Spleen (tissue), 11 donors: ENCODE results near the gene PPP2R5C. TPM values are rescaled to one million over a fixed set of nuclear protein-coding genes. Genes with fewer than 3 reads are reported as not detected.

ENCODE experiments used
- DNase-seq: peaks from one replicate; pipeline ENCODE4 v3.0.0-alpha.2; 2020
- H3K27ac ChIP-seq, 8 donors: fragments of 200-600 bp; sonication (generic) in 7 of 8; 1 replicate in 4 of 8; 2 replicates in 4 of 8; pipeline versions ENCODE4 v1.5.0 to v1.8.0; 2016 to 2021; ENCODE audit warnings: inconsistent platforms in 4 of 8, mild to moderate bottlenecking in 4 of 8, moderate library complexity in 1 of 8
- H3K27me3 ChIP-seq, 7 donors: fragments of 200-600 bp; sonication (generic) in 6 of 7; replicated peaks in 1 of 7; 1 replicate in 4 of 7; 2 replicates in 3 of 7; pipeline versions ENCODE4 v1.5.0 to v1.8.0; 2016 to 2021; ENCODE audit warnings: inconsistent platforms in 3 of 7, mild to moderate bottlenecking in 1 of 7
- H3K36me3 ChIP-seq, 6 donors: fragments of 200-600 bp; sonication (generic) in 5 of 6; 1 replicate in 4 of 6; 2 replicates in 2 of 6; pipeline versions ENCODE4 v1.5.0 to v1.8.0; 2016 to 2021; ENCODE audit warnings: inconsistent platforms in 2 of 6
- H3K4me1 ChIP-seq, 6 donors: fragments of 200-600 bp; sonication (generic) in 5 of 6; 1 replicate in 3 of 6; 2 replicates in 3 of 6; pipeline versions ENCODE4 v1.5.0 to v1.8.0; 2016 to 2021; ENCODE audit warnings: inconsistent platforms in 3 of 6
- H3K4me3 ChIP-seq, 8 donors: fragments of 200-600 bp; sonication (generic) in 7 of 8; 1 replicate in 4 of 8; 2 replicates in 4 of 8; pipeline versions ENCODE4 v1.5.0 to v1.8.0; 2016 to 2021; ENCODE audit warnings: inconsistent platforms in 4 of 8, mild to moderate bottlenecking in 4 of 8, moderate library complexity in 2 of 8
- H3K9me3 ChIP-seq, 8 donors: fragments of 200-600 bp; sonication (generic) in 7 of 8; 1 replicate in 4 of 8; 2 replicates in 4 of 8; pipeline versions ENCODE4 v1.5.0 to v1.8.0; 2016 to 2021; ENCODE audit warnings: inconsistent platforms in 4 of 8
- CTCF ChIP-seq, 11 experiments: fragments of 200-600 bp in 7 of 11; fragments of 450-650 bp in 4 of 11; sonication (generic) in 4 of 11; IDR thresholded peaks in 8 of 11; conservative IDR thresholded peaks in 3 of 11; 1 replicate in 7 of 11; 2 replicates in 4 of 11; pipeline versions ENCODE4 v1.4.0 to v1.8.0; 2016 to 2021; ENCODE audit warnings: antibody characterized with exemption in 11 of 11, inconsistent platforms in 4 of 11, mild to moderate bottlenecking in 1 of 11
- POLR2A ChIP-seq, 3 donors: fragments of 450-650 bp; IDR thresholded peaks; one replicate each; pipeline ENCODE4 v1.5.1; 2017; ENCODE audit warnings: antibody characterized with exemption in 3 of 3, mild to moderate bottlenecking in 1 of 3
- POLR2AphosphoS5 ChIP-seq, 3 donors: sonication (generic); formaldehyde crosslinking; IDR thresholded peaks; one replicate each; pipeline ENCODE4 v1.5.1; 2017; ENCODE audit warnings: antibody characterized with exemption in 3 of 3
- WGBS, 5 donors: extraction: QIAGEN DNeasy Blood & Tissue Kit in 3 of 5; methylation state at CpG; one replicate each; pipeline versions ENCODE4 v1.1.5 to v1.1.7; 2013 to 2018; 5-methylcytosine and 5-hydroxymethylcytosine counted together
- intact Hi-C: fragments of 100-400 bp; cut with DNase I; formaldehyde crosslinking; loops from one replicate; pipeline ENCODE4 v1.15.0; 2023; ENCODE audit warnings: low total_unique reads
- polyA plus RNA-seq, 3 donors: library from polyadenylated mRNA; stranded (reverse); fragments of 200-250 nt; gene quantifications; one replicate each; pipeline ENCODE4 v1.2.1, GENCODE V29; 2013
- total RNA-seq, 7 donors: library from RNA; depleted of rRNA in 3 of 7; stranded (reverse); fragments of >200 nt in 3 of 7; fragmentation: NEBNext Ultra II Directional in 4 of 7; extraction: Animal tissue kit (Norgen Biotek cat#: 25700) in 4 of 7; gene quantifications; one replicate each; pipeline versions ENCODE4 v1.1.0 to v1.2.1, GENCODE V29; 2016 to 2021
- donor health status: healthy with polysubstance abuse.
- donor health status: DM: no; HTN: no; CAD: no; lungs with moderate emphysema.
- donor health status: DM: no; HTN: no; CAD: no.
- donor health status: Bipolar disorder and iron deficiency.
- donor health status: healthy.
- donor health status: DM: no; HTN: no; CAD: no.
- donor health status: DM: yes; HTN: yes; CAD: no.

Gene PPP2R5C
- total and polyA plus RNA-seq, 10 donors = 80.8 to 322 (median 198) TPM

- TF ChIP-seq POLR2AphosphoS5 (IDR thresholded peaks at IDR 0.05) = no peak
- TF ChIP-seq POLR2A (IDR thresholded peaks at IDR 0.05) = no peak
- TF ChIP-seq CTCF (IDR thresholded peaks at IDR 0.05 in 8 of 11, conservative IDR thresholded peaks at IDR 0.05 in 3 of 11) = no peak
- 72 to 85% (median 76%) methylated on average over 11 of the region's 11 CpGs for WGBS, 5 donors
- Histone ChIP-seq H3K36me3 (peaks cover 0 to 52% (median 5%) of the 10 kb centered on the region in 6 donors), H3K27ac (peak overlapping the region; percentile 6 to 100 (median 92)), H3K27me3 (no peaks in the 10 kb centered on the region), H3K9me3 (no peaks in the 10 kb centered on the region), H3K4me3 (peak overlapping the region in 1 of 8 donors; percentile 29), H3K4me1 (peaks cover 47 to 100% (median 92%) of the 10 kb centered on the region in 6 donors)
- no peak for DNase-seq
- intact Hi-C loops = no loop called here
Observed at GRCh38 chr14:101817501-101818001, 56.0 kb downstream of the PPP2R5C start.

GRCh38 chr14:101819251-101819990 is 57.9 kb downstream of the PPP2R5C start:
- Histone ChIP-seq H3K27me3 (no peaks in the 10 kb centered on the region), H3K36me3 (peaks cover 0 to 35% (median 5%) of the 10 kb centered on the region in 6 donors), H3K4me1 (peaks cover 36 to 100% (median 92%) of the 10 kb centered on the region in 6 donors), H3K4me3 (peak overlapping the region in 3 of 8 donors; percentile 1 to 51 (median 5)), H3K27ac (peak overlapping the region; percentile 76 to 100 (median 92)), H3K9me3 (no peaks in the 10 kb centered on the region)
- WGBS, 5 donors = 69 to 77% (median 74%) methylated on average over 16 of the region's 16 CpGs
- peak; percentile 88 for DNase-seq
- no peak for TF ChIP-seq POLR2A (IDR thresholded peaks at IDR 0.05)
- TF ChIP-seq POLR2AphosphoS5 (IDR thresholded peaks at IDR 0.05) = peak; percentile 45 to 69 (median 68)
- intact Hi-C loops = no loop called here

- Histone ChIP-seq H3K4me1 (peaks cover 42 to 100% (median 91%) of the 10 kb centered on the region in 6 donors), H3K27ac (peak overlapping the region; percentile 76 to 100 (median 92)), H3K4me3 (peak overlapping the region in 2 of 8 donors; percentile 1 to 51), H3K9me3 (no peaks in the 10 kb centered on the region), H3K27me3 (no peaks in the 10 kb centered on the region), H3K36me3 (peaks cover 0 to 28% (median under 1%) of the 10 kb centered on the region in 6 donors)
- WGBS, 5 donors = 57 to 68% (median 61%) methylated on average over 10 of the region's 10 CpGs
- intact Hi-C loops = no loop called here
- no peak for DNase-seq
- TF ChIP-seq POLR2A (IDR thresholded peaks at IDR 0.05) (peak in 1 of 3 donors; percentile 14), POLR2AphosphoS5 (IDR thresholded peaks at IDR 0.05) (peak in 1 of 3 donors; percentile 87), CTCF (IDR thresholded peaks at IDR 0.05 in 8 of 11, conservative IDR thresholded peaks at IDR 0.05 in 3 of 11) (no peak)
Observed at GRCh38 chr14:101820283-101820798, 58.8 kb downstream of the PPP2R5C start.

GRCh38 chr14:101821528-101821927 is 60.0 kb downstream of the PPP2R5C start:
- H3K27me3 ChIP-seq = no peaks in the 10 kb centered on the region
- intact Hi-C loops = no loop called here
- H3K9me3 ChIP-seq = no peaks in the 10 kb centered on the region
- no peak for DNase-seq
- H3K4me1 ChIP-seq = peaks cover 46 to 100% (median 94%) of the 10 kb centered on the region in 6 donors
- 64 to 80% (median 75%) methylated on average over 11 of the region's 11 CpGs for WGBS, 5 donors
- peak overlapping the region; percentile 48 to 100 (median 94) for H3K27ac ChIP-seq
- H3K36me3 ChIP-seq = peaks cover 0 to 17% (median 0%) of the 10 kb centered on the region in 6 donors
- TF ChIP-seq POLR2AphosphoS5 (IDR thresholded peaks at IDR 0.05) (peak in 1 of 3 donors; percentile 83), CTCF (IDR thresholded peaks at IDR 0.05 in 8 of 11, conservative IDR thresholded peaks at IDR 0.05 in 3 of 11) (no peak)
- peak overlapping the region in 1 of 8 donors; percentile 25 for H3K4me3 ChIP-seq
